BE2C (cell line): ENCODE measurements around the gene SFMBT2.

ENCODE experiments used
- DNase-seq: peaks from one replicate; pipeline ENCODE4 v3.0.0-alpha.2; 2020
- H3K27me3 ChIP-seq: fragments of 250-450 bp; sonication (Bioruptor Pico); 2 replicates; pipeline ENCODE4 v1.5.1; 2020; ENCODE audit warnings: mild to moderate bottlenecking
- H3K36me3 ChIP-seq: fragments of 250-450 bp; sonication (Bioruptor Pico); 2 replicates; pipeline ENCODE4 v1.5.1; 2020; ENCODE audit warnings: mild to moderate bottlenecking
- H3K4me1 ChIP-seq: fragments of 250-450 bp; sonication (Bioruptor Pico); 2 replicates; pipeline ENCODE4 v1.5.1; 2020
- H3K4me3 ChIP-seq: 2 replicates; pipeline ENCODE4 v1.5.1; 2011; ENCODE audit warnings: low read depth, low read length
- H3K9me3 ChIP-seq: fragments of 250-450 bp; sonication (Bioruptor Pico); 2 replicates; pipeline ENCODE4 v1.5.1; 2020
- CTCF ChIP-seq: IDR thresholded peaks from 2 replicates; pipeline ENCODE4 v1.5.1; 2012; ENCODE audit warnings: mild to moderate bottlenecking, low read depth, low read length

The SFMBT2 gene

DNA sequence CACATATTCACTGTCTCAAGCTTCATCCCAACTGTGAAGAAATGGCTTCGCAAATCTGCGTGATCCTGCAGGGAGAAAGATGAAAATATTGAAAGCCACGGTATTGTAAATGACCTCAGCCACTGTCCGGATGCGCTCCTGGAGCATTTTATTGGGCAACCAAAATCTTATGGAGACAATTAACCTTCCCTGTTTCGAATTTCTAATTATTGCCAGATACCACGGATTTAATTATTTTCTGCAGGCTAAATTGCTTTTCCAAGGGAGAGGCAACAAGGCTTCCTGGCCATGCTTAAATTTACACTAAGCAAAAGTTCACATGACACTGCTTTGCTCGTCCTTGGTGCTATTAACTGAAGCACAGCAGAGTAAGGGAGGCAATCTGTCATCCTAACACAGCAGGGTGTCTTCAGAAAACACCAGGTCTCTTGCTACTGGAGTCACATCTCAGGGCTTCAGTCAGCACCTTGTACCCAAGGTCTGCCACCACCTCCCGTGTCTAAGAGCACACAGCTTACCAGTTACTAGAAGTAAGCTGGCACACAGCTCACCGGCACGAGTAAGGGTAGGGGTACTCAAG is 162.2 kb downstream of the SFMBT2 start:
- Histone ChIP-seq H3K27me3 (no peaks in the 10 kb centered on the region), H3K36me3 (peaks cover 4% of the 10 kb centered on the region), H3K4me3 (peak overlapping the region; percentile 17), H3K4me1 (peaks cover 24% of the 10 kb centered on the region), H3K9me3 (no peaks in the 10 kb centered on the region)
- no peak for TF ChIP-seq CTCF
- DNase-seq: no peak

DNA sequence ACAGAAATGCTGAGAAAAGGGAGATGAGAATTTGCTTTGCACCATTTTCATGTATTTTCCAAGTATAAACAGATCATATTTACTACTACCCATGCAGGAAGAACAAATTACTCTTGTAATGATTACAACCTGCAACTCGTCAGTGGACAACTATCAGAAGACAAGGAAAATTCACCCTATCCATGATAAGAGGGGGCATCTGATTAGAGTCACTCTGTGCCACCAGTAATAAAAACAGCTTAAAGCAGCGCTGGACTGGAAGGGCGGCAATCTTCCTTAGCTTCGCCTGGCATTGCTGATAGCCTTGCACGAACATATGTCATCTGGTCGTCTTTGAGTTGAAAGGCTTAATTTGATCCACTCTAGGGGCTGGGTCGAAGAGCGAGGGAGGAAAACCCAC is 162.7 kb downstream of the SFMBT2 start:
- TF ChIP-seq CTCF: no peak
- peaks cover 23% of the 10 kb centered on the region for H3K4me1 ChIP-seq
- H3K36me3 ChIP-seq: peaks cover 4% of the 10 kb centered on the region
- no peaks in the 10 kb centered on the region for H3K27me3 ChIP-seq
- DNase-seq: peak; percentile 31
- no peaks in the 10 kb centered on the region for H3K9me3 ChIP-seq
- H3K4me3 ChIP-seq: peak overlapping the region; percentile 17

DNA sequence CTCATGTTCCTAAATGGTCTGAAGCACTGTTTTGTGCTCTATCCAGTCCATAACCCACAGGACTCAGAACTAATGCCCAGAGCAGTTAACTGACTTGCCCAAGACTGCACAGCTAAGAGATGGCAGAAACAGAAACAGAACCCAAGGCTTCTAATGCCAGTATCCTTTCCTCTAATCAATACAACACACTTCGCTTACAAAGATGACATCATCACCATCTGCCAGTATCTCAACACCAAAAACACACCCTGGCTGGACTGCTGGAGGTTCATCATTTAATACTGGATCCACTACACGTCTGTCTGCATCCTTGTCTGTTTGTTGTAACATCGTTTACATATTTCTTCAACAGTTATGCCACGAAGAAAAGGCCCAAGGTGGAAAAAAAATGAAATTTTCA is 165.3 kb downstream of the SFMBT2 start:
- Histone ChIP-seq H3K36me3 (peaks cover 4% of the 10 kb centered on the region), H3K27me3 (no peaks in the 10 kb centered on the region), H3K4me3 (no peak overlapping the region), H3K9me3 (no peaks in the 10 kb centered on the region), H3K4me1 (peaks cover 7% of the 10 kb centered on the region; the same call in 1 of the 2 replicates)
- no peak for DNase-seq
- no peak for TF ChIP-seq CTCF

- no peaks in the 10 kb centered on the region for H3K27me3 ChIP-seq
- H3K4me3 ChIP-seq: no peak overlapping the region
- TF ChIP-seq CTCF: no peak
- peaks cover 4% of the 10 kb centered on the region for H3K36me3 ChIP-seq
- no peaks in the 10 kb centered on the region for H3K9me3 ChIP-seq
- peaks cover 3% of the 10 kb centered on the region; the same call in 1 of the 2 replicates for H3K4me1 ChIP-seq
- no peak for DNase-seq
Measured at GRCh38 chr10:7243873-7244272, 167.0 kb downstream of the SFMBT2 start.

DNA sequence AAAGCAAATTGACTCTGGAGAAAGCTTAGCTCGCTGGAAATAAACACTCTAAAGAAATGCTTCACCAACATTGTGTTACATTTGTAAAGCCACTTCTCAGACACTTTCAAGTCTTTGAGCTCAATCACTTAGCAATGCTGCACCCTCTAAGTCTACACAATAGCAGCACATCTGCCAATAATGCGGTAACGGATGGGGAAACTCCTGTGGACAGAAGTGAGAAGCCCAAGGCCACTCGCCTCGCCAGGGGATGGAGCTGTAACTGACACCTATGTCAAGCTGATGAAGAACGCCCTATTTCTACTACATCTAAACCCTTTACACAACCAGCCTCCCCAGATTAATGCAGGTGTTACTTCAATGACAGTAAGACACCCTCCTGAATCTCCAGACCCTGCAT is 167.7 kb downstream of the SFMBT2 start:
- H3K4me1 ChIP-seq: no peaks in the 10 kb centered on the region
- no peaks in the 10 kb centered on the region for H3K9me3 ChIP-seq
- TF ChIP-seq CTCF: no peak

DNA sequence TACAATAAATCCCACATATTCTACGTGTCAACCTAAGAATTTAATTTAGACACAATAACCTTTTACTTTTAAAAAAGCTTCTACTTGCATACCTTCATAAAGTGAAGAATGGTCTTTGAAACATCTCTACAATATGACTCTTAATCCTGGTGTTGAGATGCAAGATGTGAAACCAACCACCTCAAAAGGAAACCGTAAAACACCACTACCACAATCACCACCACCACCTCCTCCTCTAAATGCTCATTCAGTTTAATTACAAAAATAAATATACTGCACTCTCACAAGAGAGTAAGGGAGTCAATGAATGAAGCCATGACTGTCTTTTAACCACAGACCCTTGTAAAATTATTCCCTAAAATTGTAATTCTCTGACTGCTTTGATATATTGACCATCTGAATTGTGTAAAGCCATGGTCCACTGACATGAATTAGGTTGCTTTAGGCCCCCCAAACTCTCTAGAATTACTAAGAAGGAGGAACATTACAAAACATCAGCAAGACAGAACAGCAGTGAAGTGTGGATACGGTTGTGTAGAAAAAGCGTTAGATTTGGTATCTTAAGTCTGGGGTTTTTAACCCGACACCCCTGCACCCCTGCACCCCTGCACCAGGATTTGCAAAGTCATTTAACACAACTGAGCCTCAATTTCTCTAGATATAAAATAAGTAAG is 171.4 kb downstream of the SFMBT2 start:
- H3K4me1 ChIP-seq: no peaks in the 10 kb centered on the region
- H3K4me3 ChIP-seq: no peak overlapping the region
- H3K9me3 ChIP-seq: no peaks in the 10 kb centered on the region
- H3K36me3 ChIP-seq: no peaks in the 10 kb centered on the region; the same call in 1 of the 2 replicates
- no peak for DNase-seq
- no peak for TF ChIP-seq CTCF
- H3K27me3 ChIP-seq: no peaks in the 10 kb centered on the region

More for the DNA sequence above, 167.7 kb downstream of the SFMBT2 start:
- Histone ChIP-seq H3K27me3 (no peaks in the 10 kb centered on the region), H3K36me3 (peaks cover 4% of the 10 kb centered on the region), H3K4me3 (no peak overlapping the region)
- no peak for DNase-seq
